SKM-1 (cell line): ENCODE results near the gene S100A7A.

Experiments used
- DNase-seq: peaks from one replicate; lab custom pipeline; 2025; ENCODE audit not compliant: unreplicated experiment; lab: John Stamatoyannopoulos, UW

Gene S100A7A

GRCh38 chr1:153415850-153416570 lies at the start of gene S100A7A:
Gene S100A7A, plus strand, starts transcription at chr1:153416520. Its CDS starts 1,563 bp downstream, at chr1:153418083.
- no peak for DNase-seq

DNA sequence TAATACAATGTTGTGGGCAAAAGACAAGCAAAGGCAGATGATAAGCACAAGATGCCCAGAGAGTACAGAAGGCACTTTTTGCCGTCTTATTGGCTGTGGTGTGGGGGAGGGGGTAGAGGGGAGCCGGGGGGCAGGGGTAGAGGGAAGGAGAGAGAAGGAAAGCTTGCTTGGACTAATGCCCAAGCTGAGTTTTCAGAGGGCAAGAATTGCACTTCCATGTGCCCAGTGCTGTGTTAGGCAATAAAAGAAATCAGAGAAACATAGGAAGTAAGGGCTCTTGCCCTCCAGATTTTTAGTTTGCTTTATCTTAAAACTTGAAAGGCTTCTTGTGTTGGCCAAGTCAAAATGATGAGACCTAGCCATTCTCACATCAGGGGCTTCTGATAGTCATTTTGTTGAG lies 49.2 kb upstream of the S100A7A start:
- DNase-seq = no peak

GRCh38 chr1:153368495-153368894 lies 47.8 kb upstream of the S100A7A start:
- DNase-seq = peak; percentile 65

GRCh38 chr1:153370146-153370545 lies 46.2 kb upstream of the S100A7A start:
- no peak for DNase-seq

DNA sequence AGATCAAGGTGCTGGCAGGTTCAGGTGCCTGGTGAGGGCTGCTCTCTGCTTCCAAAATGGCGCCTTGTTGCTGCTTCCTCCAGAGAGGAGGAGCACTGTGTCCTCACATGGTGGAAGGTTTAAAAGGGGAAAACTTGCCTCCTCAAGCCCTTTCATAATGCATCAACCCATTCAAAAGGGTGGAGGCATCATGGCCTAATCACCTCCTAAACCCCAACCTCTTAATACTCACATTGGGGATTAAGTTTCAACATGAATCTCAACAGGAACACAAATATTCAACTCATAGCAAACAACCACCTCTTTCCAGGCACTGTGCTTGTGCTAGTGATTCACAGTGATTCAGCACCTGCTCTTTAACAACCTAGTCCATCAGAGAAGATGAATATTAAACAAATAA lies 45.1 kb upstream of the S100A7A start:
- no peak for DNase-seq

- no peak for DNase-seq
Measured at GRCh38 chr1:153372571-153372970, 43.7 kb upstream of the S100A7A start.

DNA sequence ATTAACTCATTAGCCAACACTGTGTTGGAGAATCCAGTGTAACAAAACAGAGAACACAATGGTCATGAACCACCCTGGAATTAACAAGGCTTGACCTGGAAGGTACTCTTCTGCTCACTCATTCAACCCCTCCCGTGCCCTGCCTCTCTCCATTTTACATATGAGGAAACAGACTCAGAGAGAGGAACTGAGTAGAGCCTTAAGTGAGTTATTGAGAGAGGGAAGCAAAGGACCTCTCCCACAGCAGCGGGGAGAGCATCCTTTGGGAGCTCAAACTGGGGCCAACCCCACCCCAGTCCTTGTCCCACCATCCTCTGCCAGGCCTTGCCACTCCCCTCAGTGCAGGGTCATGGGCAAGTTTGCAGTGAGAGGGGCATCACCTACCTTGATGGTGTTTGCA lies 42.2 kb upstream of the S100A7A start:
- DNase-seq = peak; percentile 63

DNA sequence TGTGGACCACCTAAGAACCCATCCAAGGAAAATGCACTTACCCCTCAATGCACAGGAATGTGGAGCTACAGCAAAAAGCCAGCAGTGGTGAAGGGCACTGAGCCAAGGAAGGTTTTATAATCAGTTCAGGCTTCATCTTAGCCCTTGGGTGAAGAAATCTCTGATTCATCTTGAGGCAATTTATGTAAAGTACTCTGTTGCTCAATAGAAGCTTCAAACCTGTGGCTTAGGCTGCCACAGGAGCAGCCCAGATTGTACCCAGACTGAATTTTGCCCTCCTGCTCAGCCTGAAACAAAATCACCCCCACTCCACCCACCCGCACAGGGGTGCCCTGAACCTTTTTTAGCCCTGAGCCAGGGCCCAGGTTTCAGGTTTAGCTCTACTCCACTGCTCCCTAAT lies 40.8 kb upstream of the S100A7A start, which contains the start of gene S100A12:
S100A12 (minus strand) TSS at position 111 of the 400 bp plus-strand sequence. CDS start 1,029 bp downstream, outside the sequence.
- DNase-seq = peak; percentile 90

GRCh38 chr1:153379591-153379990 lies 36.7 kb upstream of the S100A7A start:
- DNase-seq = no peak

DNA sequence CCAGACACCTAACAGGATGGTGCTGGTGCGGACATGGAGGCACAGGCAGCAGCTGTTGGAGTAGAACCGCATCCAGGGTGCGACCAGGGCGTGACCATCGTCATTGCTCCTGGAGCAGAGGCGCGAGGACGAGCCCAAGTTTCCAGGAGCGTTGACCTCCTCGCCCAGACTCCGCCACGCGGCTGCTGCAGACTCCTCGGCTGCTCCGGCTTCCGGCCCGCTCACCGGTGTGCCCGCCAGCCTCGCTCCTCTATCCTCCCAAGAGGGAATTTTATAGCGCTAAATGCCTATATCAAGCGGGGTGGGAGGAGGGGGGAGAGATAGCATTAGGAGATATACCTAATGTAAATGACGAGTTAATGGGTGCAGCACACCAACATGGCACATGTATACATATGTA lies 35.6 kb upstream of the S100A7A start:
- DNase-seq = no peak

GRCh38 chr1:153384958-153385580 lies 31.3 kb upstream of the S100A7A start:
- DNase-seq = no peak

DNA sequence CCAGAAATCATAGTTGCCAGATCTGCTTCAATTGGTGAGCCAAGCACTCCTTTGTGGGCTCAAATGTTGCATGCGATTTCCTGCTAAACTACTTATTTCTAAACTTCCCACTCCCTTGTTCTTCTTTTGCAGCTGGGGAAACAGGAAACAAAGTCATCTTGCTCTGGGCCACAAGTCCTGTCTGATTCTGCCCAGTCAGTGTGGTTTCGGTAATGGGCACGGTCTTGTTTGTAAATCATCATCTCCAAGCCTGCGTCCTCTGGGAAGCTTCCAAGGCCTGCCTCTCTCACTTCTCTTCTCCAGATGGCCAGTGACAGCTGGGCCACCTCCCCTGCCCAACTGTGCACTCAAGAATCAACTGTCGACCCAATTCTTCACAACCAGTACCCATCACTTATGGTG lies 29.8 kb upstream of the S100A7A start:
- peak; percentile 99 for DNase-seq

GRCh38 chr1:153387001-153387400 lies 29.3 kb upstream of the S100A7A start:
- DNase-seq = no peak

- DNase-seq = no peak
Measured at GRCh38 chr1:153387785-153388184, 28.5 kb upstream of the S100A7A start.

DNA sequence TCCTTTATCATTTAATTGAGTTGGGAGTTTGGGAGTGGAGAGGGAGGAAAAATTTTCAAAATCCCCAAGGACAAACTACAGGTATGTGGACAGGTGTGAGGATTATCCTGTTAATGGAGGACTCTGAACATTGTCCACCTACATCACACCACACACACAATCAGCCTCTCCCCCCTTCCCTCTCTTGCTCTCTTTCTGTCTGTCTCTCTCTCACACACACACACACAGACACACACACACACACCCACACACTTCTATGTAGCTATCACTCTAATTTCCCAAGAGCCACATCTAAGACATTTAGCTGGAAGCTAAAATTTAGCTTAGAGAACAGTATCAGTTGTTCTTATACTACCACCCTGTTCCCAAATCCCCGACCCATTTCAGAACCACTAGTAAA lies 26.9 kb upstream of the S100A7A start:
- DNase-seq = no peak

DNA sequence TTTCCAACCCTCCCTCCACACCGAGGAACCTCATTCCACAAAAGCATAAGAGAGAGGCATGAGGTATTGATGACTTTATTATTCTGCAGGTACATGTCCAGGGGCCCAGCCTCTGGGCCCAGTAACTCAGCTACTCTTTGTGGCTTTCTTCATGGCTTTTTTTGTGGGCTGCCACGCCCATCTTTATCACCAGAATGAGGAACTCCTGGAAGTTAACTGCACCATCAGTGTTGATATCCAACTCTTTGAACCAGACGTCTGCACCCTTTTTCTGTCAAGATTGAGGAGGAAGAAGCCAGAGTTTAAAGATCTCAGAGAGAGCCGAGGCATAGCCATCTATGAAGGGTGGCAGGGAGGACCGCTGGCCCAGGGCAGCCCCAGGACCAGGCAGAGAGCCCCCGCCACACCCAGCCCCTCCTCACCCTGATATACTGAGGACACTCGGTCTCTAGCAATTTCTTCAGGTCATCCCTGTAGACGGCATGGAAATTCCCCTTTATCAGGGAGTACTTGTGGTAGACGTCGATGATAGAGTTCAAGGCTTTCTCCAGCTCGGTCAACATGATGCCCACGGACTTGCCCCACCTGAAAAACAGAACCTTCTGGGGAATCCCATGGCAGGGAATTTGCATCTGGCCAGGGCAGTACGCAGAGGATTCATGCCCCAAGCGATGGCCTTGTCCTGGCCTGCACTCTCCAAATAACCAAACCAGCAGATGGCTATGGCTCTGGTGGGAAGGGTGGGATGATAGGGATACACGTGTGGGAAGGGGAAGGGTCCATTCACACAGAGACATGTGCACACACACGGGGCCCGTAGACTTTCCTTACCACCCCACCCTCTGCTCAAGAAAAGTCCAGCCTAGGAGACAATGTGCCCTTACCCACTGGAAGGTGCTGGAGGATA lies 26.1 kb upstream of the S100A7A start:
- DNase-seq = peak; percentile 81

- peak; percentile 96 for DNase-seq
Measured at GRCh38 chr1:153390938-153391710, 25.2 kb upstream of the S100A7A start, which contains the start of gene S100A8. Gene S100A8, minus strand, starts transcription at chr1:153391073. Its CDS starts 538 bp downstream, at chr1:153390535.

- no peak for DNase-seq
Measured at GRCh38 chr1:153392258-153392657, 24.1 kb upstream of the S100A7A start.

GRCh38 chr1:153392822-153393221 lies 23.5 kb upstream of the S100A7A start:
- no peak for DNase-seq

GRCh38 chr1:153393926-153394325 lies 22.4 kb upstream of the S100A7A start:
- no peak for DNase-seq

DNA sequence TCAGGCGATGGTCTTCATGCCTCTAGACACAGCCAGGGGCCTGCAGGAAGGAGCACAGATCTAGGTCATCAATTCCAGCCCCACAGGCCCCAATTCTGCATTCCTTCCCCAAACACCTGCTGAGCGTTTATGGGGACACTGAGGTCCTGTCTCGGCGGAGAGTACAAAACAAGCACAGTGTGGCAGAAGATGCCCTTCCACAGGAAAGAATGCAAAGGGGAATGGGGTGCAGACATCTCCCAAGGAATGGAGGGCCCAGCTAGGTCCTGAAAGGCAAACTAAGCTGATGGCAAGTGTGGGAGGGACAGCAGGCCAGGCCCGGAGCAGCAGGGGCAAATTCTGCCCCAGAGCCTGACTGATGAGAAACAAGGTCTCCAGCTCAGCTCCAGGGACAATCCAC lies 21.9 kb upstream of the S100A7A start:
- no peak for DNase-seq
